Esophagus muscularis mucosa (tissue), 3 donors: ENCODE data around the gene BBS2.

ENCODE experiments used
- CTCF ChIP-seq, 3 experiments: fragments of 200-600 bp in 2 of 3; fragments of 450-650 bp in 1 of 3; sonication (generic) in 2 of 3; IDR thresholded peaks; one replicate each; pipeline ENCODE4 v1.5.1; 2017 to 2019; ENCODE audit warnings: antibody characterized with exemption in 3 of 3, mild to moderate bottlenecking in 2 of 3, moderate library complexity in 1 of 3
- POLR2A ChIP-seq: fragments of 450-650 bp; IDR thresholded peaks from one replicate; pipeline ENCODE4 v1.6.1; 2017; ENCODE audit warnings: antibody characterized with exemption, moderate library complexity, mild to moderate bottlenecking, low read depth
- POLR2AphosphoS5 ChIP-seq, 2 donors: sonication (generic); formaldehyde crosslinking; IDR thresholded peaks; one replicate each; pipeline ENCODE4 v1.6.1; 2017; ENCODE audit warnings: antibody characterized with exemption in 2 of 2

- TF ChIP-seq POLR2A (no peak), CTCF (IDR thresholded peaks at IDR 0.05) (no peak), POLR2AphosphoS5 (IDR thresholded peaks at IDR 0.05) (no peak)
These were observed 41.4 kb downstream of the BBS2 start for GRCh38 chr16:56478281-56479049.
